A673 (cell line): Measurements from ENCODE around the gene TM4SF5. TPM values are rescaled to one million over a fixed set of nuclear protein-coding genes. Genes with fewer than 3 reads are reported as not detected.

Experiments
- BruUV-seq: library from RNA; stranded (reverse); fragments of 400-500 nt; replicated peaks from 2 replicates; lab custom pipeline; 2021; lab: Mats Ljungman, UMichigan
- CTCF ChIA-PET: fragments of 300-600 bp; sonication (Branson Sonifier 250); formaldehyde crosslinking; loops from one replicate; lab custom pipeline; 2022; ENCODE audit warnings: antibody characterized with exemption; lab: Charles Lee
- POLR2A ChIA-PET: fragments of 300-600 bp; sonication (Branson Sonifier 250); formaldehyde crosslinking; loops from one replicate; lab custom pipeline; 2022; ENCODE audit warnings: antibody characterized with exemption; ENCODE audit not compliant: low non-redundant PET; lab: Charles Lee
- DNase-seq: peaks from one replicate; pipeline ENCODE4 v3.0.0-alpha.2; 2015; ENCODE audit warnings: low spot score
- H3K27ac ChIP-seq: fragments of 200-600 bp; sonication (generic); 2 replicates; pipeline ENCODE4 v1.5.1; 2016; ENCODE audit warnings: mixed run types, low read depth, mild to moderate bottlenecking, mixed read lengths, antibody characterized with exemption, low read length; ENCODE audit not compliant: poor library complexity, severe bottlenecking
- H3K27me3 ChIP-seq: fragments of 200-600 bp; sonication (generic); replicated peaks from 2 replicates; pipeline ENCODE4 v1.6.1; 2017; ENCODE audit warnings: mixed run types, low read depth, mild to moderate bottlenecking, mixed read lengths, antibody characterized with exemption, low read length; ENCODE audit not compliant: insufficient read depth, poor library complexity
- H3K36me3 ChIP-seq: fragments of 200-600 bp; sonication (generic); 2 replicates; pipeline ENCODE4 v1.6.1; 2016; ENCODE audit warnings: mixed run types, mild to moderate bottlenecking, mixed read lengths, antibody characterized with exemption, low read length; ENCODE audit not compliant: insufficient read depth, poor library complexity, severe bottlenecking
- H3K4me1 ChIP-seq: fragments of 200-600 bp; sonication (generic); 2 replicates; pipeline ENCODE4 v1.6.1; 2017; ENCODE audit warnings: mixed run types, mild to moderate bottlenecking, mixed read lengths, antibody characterized with exemption, low read length; ENCODE audit not compliant: insufficient read depth, poor library complexity, severe bottlenecking
- H3K4me3 ChIP-seq: fragments of 200-600 bp; sonication (generic); 2 replicates; pipeline ENCODE4 v1.5.1; 2016; ENCODE audit warnings: low read depth, mixed run types, mild to moderate bottlenecking, mixed read lengths, low read length; ENCODE audit not compliant: poor library complexity, severe bottlenecking
- H3K9me3 ChIP-seq: fragments of 200-600 bp; sonication (generic); 2 replicates; pipeline ENCODE4 v1.6.1; 2016; ENCODE audit warnings: mixed run types, low read depth, mild to moderate bottlenecking, mixed read lengths, antibody characterized with exemption, low read length; ENCODE audit not compliant: poor library complexity, severe bottlenecking
- CTCF ChIP-seq: fragments of 300-800, 200-600 bp; sonication (generic); conservative IDR thresholded peaks from 2 replicates; pipeline ENCODE4 v1.5.1; 2017; ENCODE audit warnings: low read depth, mild to moderate bottlenecking, antibody characterized with exemption, low read length, moderate library complexity, mixed read lengths
- EZH2 ChIP-seq: fragments of 200-600 bp; sonication (generic); IDR thresholded peaks from 2 replicates; pipeline ENCODE4 v1.6.1; 2017; ENCODE audit warnings: borderline replicate concordance, low read depth, mild to moderate bottlenecking, mixed read lengths, antibody characterized with exemption, low read length; ENCODE audit not compliant: poor library complexity, severe bottlenecking
- intact Hi-C: fragments of 100-400 bp; cut with micrococcal nuclease; formaldehyde crosslinking; loops from one replicate; pipeline ENCODE4 v1.10.0; 2022; ENCODE audit not compliant: unreplicated experiment
- total RNA-seq: library from RNA; stranded (reverse); gene quantifications from 2 replicates; pipeline ENCODE4 v1.2.3, GENCODE V29; 2021

The TM4SF5 gene
- total RNA-seq, 1 experiment from 2014 or later = not detected

- no peaks in the 10 kb centered on the region for H3K4me1 ChIP-seq
- H3K36me3 ChIP-seq = no peaks in the 10 kb centered on the region
- H3K27me3 ChIP-seq = no peaks in the 10 kb centered on the region
- no peaks in the 10 kb centered on the region for H3K9me3 ChIP-seq
- intact Hi-C loops = no loop called here
- DNase-seq = no peak
- CTCF ChIA-PET = no interaction called here
- POLR2A ChIA-PET = no interaction called here
- BruUV-seq = no TSS peak
- no peak overlapping the region for H3K4me3 ChIP-seq
- TF ChIP-seq CTCF (no peak), EZH2 (no peak)
- no peak overlapping the region for H3K27ac ChIP-seq
Observed at GRCh38 chr17:4769628-4770027, 2.1 kb upstream of the TM4SF5 start.

- CTCF ChIA-PET = no interaction called here
- H3K4me3 ChIP-seq = no peak overlapping the region
Observed at GRCh38 chr17:4772235-4772613, 538 bp downstream of the TM4SF5 start.

GRCh38 chr17:4777969-4778760 is 6.5 kb downstream of the TM4SF5 start:
- Histone ChIP-seq H3K9me3 (no peaks in the 10 kb centered on the region), H3K4me1 (no peaks in the 10 kb centered on the region), H3K27ac (no peak overlapping the region), H3K36me3 (no peaks in the 10 kb centered on the region), H3K4me3 (no peak overlapping the region), H3K27me3 (no peaks in the 10 kb centered on the region)
- ChIA-PET CTCF (no interaction called here), POLR2A (no interaction called here)
- no peak for DNase-seq
- BruUV-seq = no TSS peak
- intact Hi-C loops = no loop called here
- TF ChIP-seq EZH2 (no peak), CTCF (no peak)

More at GRCh38 chr17:4772235-4772613, 538 bp downstream of the TM4SF5 start:
- no peaks in the 10 kb centered on the region for H3K4me1 ChIP-seq
- DNase-seq = no peak
- H3K36me3 ChIP-seq = no peaks in the 10 kb centered on the region
- BruUV-seq = no TSS peak
- POLR2A ChIA-PET = no interaction called here
- H3K27me3 ChIP-seq = no peaks in the 10 kb centered on the region
- H3K27ac ChIP-seq = no peak overlapping the region
- H3K9me3 ChIP-seq = no peaks in the 10 kb centered on the region
- TF ChIP-seq CTCF = no peak
- TF ChIP-seq EZH2 = no peak
- intact Hi-C loops = no loop called here
